ENCODE data around the gene CADPS2. TPM values are rescaled to one million over a fixed set of nuclear protein-coding genes. Genes with fewer than 3 reads are reported as not detected.
"Not testable (repeated sequence)": the region's sequence is repeated elsewhere in the genome, so short reads cannot be mapped to it uniquely, and the experiment has no call there.

CADPS2 gene
- polyA plus RNA-seq, 1 donor, result 15.1 TPM

GRCh38 chr7:122850528-122850927, 35.7 kb downstream of the CADPS2 start:
- no peaks in the 10 kb centered on the region for H3K9me3 ChIP-seq (ENCODE audit: control insufficient read depth, low read depth, low read length)
- H3K4me3 ChIP-seq (ENCODE audit: low read length), result no peak overlapping the region
- no peaks in the 10 kb centered on the region for H3K27me3 ChIP-seq (ENCODE audit: control insufficient read depth, insufficient read depth, low read length)
- H3K27ac ChIP-seq (ENCODE audit: low read length), result no peak overlapping the region
- no peaks in the 10 kb centered on the region for H3K4me1 ChIP-seq (ENCODE audit: control insufficient read depth, insufficient read depth, low read length)
- H3K36me3 ChIP-seq (ENCODE audit: control insufficient read depth, insufficient read depth, low read length), result no peaks in the 10 kb centered on the region
- no peak for DNase-seq

GRCh38 chr7:122849957-122850328, 36.3 kb downstream of the CADPS2 start:
- Histone ChIP-seq H3K27me3 (ENCODE audit: control insufficient read depth, insufficient read depth, low read length) (no peaks in the 10 kb centered on the region), H3K4me1 (ENCODE audit: control insufficient read depth, insufficient read depth, low read length) (no peaks in the 10 kb centered on the region), H3K36me3 (ENCODE audit: control insufficient read depth, insufficient read depth, low read length) (no peaks in the 10 kb centered on the region), H3K4me3 (ENCODE audit: low read length) (no peak overlapping the region), H3K9me3 (ENCODE audit: control insufficient read depth, low read depth, low read length) (no peaks in the 10 kb centered on the region), H3K27ac (ENCODE audit: low read length) (no peak overlapping the region)
- WGBS (ENCODE audit: insufficient coverage, low lambda C conversion rate), result no CpG with 5 or more reads among the region's 3 CpGs
- DNase-seq, result no peak

- no peaks in the 10 kb centered on the region for H3K4me1 ChIP-seq (ENCODE audit: control insufficient read depth, insufficient read depth, low read length)
- no peak for DNase-seq
- no peak overlapping the region for H3K4me3 ChIP-seq (ENCODE audit: low read length)
- H3K9me3 ChIP-seq (ENCODE audit: control insufficient read depth, low read depth, low read length), result no peaks in the 10 kb centered on the region
- no CpG with 5 or more reads among the region's 4 CpGs for WGBS (ENCODE audit: insufficient coverage, low lambda C conversion rate)
- H3K27ac ChIP-seq (ENCODE audit: low read length), result no peak overlapping the region
- no peaks in the 10 kb centered on the region for H3K27me3 ChIP-seq (ENCODE audit: control insufficient read depth, insufficient read depth, low read length)
- H3K36me3 ChIP-seq (ENCODE audit: control insufficient read depth, insufficient read depth, low read length), result no peaks in the 10 kb centered on the region
These were observed 36.8 kb downstream of the CADPS2 start for GRCh38 chr7:122849322-122849956.

- Histone ChIP-seq H3K27ac (ENCODE audit: low read length) (no peak overlapping the region), H3K36me3 (ENCODE audit: control insufficient read depth, insufficient read depth, low read length) (no peaks in the 10 kb centered on the region), H3K9me3 (ENCODE audit: control insufficient read depth, low read depth, low read length) (no peaks in the 10 kb centered on the region), H3K4me1 (ENCODE audit: control insufficient read depth, insufficient read depth, low read length) (no peaks in the 10 kb centered on the region), H3K27me3 (ENCODE audit: control insufficient read depth, insufficient read depth, low read length) (no peaks in the 10 kb centered on the region), H3K4me3 (ENCODE audit: low read length) (no peak overlapping the region)
- DNase-seq, result no peak
- WGBS (ENCODE audit: insufficient coverage, low lambda C conversion rate), result 50% methylated on average over 1 of the region's 3 CpGs
These were observed 38.3 kb downstream of the CADPS2 start for GRCh38 chr7:122847871-122848473.

GRCh38 chr7:122846591-122846990, 39.7 kb downstream of the CADPS2 start:
- WGBS (ENCODE audit: insufficient coverage, low lambda C conversion rate), result 75% methylated on average over 1 of the region's 2 CpGs
- H3K36me3 ChIP-seq (ENCODE audit: control insufficient read depth, insufficient read depth, low read length), result no peaks in the 10 kb centered on the region
- H3K9me3 ChIP-seq (ENCODE audit: control insufficient read depth, low read depth, low read length), result no peaks in the 10 kb centered on the region
- H3K27me3 ChIP-seq (ENCODE audit: control insufficient read depth, insufficient read depth, low read length), result no peaks in the 10 kb centered on the region
- H3K4me1 ChIP-seq (ENCODE audit: control insufficient read depth, insufficient read depth, low read length), result no peaks in the 10 kb centered on the region
- no peak overlapping the region for H3K27ac ChIP-seq (ENCODE audit: low read length)
- H3K4me3 ChIP-seq (ENCODE audit: low read length), result no peak overlapping the region
- DNase-seq, result no peak

- Histone ChIP-seq H3K9me3 (ENCODE audit: control insufficient read depth, low read depth, low read length) (no peaks in the 10 kb centered on the region), H3K4me3 (ENCODE audit: low read length) (no peak overlapping the region), H3K36me3 (ENCODE audit: control insufficient read depth, insufficient read depth, low read length) (no peaks in the 10 kb centered on the region), H3K27me3 (ENCODE audit: control insufficient read depth, insufficient read depth, low read length) (no peaks in the 10 kb centered on the region), H3K27ac (ENCODE audit: low read length) (no peak overlapping the region), H3K4me1 (ENCODE audit: control insufficient read depth, insufficient read depth, low read length) (no peaks in the 10 kb centered on the region)
- no CpG with 5 or more reads among the region's 3 CpGs for WGBS (ENCODE audit: insufficient coverage, low lambda C conversion rate)
- DNase-seq, result no peak
These were observed 41.0 kb downstream of the CADPS2 start for GRCh38 chr7:122845286-122845685.

GRCh38 chr7:122844191-122844988, 41.9 kb downstream of the CADPS2 start:
- H3K4me1 ChIP-seq (ENCODE audit: control insufficient read depth, insufficient read depth, low read length), result no peaks in the 10 kb centered on the region
- no peaks in the 10 kb centered on the region for H3K9me3 ChIP-seq (ENCODE audit: control insufficient read depth, low read depth, low read length)
- DNase-seq, result no peak
- H3K36me3 ChIP-seq (ENCODE audit: control insufficient read depth, insufficient read depth, low read length), result no peaks in the 10 kb centered on the region
- H3K4me3 ChIP-seq (ENCODE audit: low read length), result no peak overlapping the region
- no peaks in the 10 kb centered on the region for H3K27me3 ChIP-seq (ENCODE audit: control insufficient read depth, insufficient read depth, low read length)
- no peak overlapping the region for H3K27ac ChIP-seq (ENCODE audit: low read length)
- 86% methylated on average over 3 of the region's 3 CpGs for WGBS (ENCODE audit: insufficient coverage, low lambda C conversion rate)

- DNase-seq, result no peak
- H3K4me3 ChIP-seq (ENCODE audit: low read length), result no peak overlapping the region
- no peaks in the 10 kb centered on the region for H3K9me3 ChIP-seq (ENCODE audit: control insufficient read depth, low read depth, low read length)
- 100% methylated on average over 1 of the region's 1 CpG for WGBS (ENCODE audit: insufficient coverage, low lambda C conversion rate)
- H3K36me3 ChIP-seq (ENCODE audit: control insufficient read depth, insufficient read depth, low read length), result no peaks in the 10 kb centered on the region
- no peaks in the 10 kb centered on the region for H3K4me1 ChIP-seq (ENCODE audit: control insufficient read depth, insufficient read depth, low read length)
- no peak overlapping the region for H3K27ac ChIP-seq (ENCODE audit: low read length)
- H3K27me3 ChIP-seq (ENCODE audit: control insufficient read depth, insufficient read depth, low read length), result no peaks in the 10 kb centered on the region
These were observed 43.3 kb downstream of the CADPS2 start for GRCh38 chr7:122842971-122843370.

GRCh38 chr7:122836286-122836685, 50.0 kb downstream of the CADPS2 start:
- WGBS (ENCODE audit: insufficient coverage, low lambda C conversion rate), result no CpG with 5 or more reads among the region's 2 CpGs

GRCh38 chr7:122834571-122834942, 51.7 kb downstream of the CADPS2 start:
- not testable (repeated sequence) for H3K4me3 ChIP-seq (ENCODE audit: low read length); DNase-seq; H3K27me3 ChIP-seq (ENCODE audit: control insufficient read depth, insufficient read depth, low read length); H3K36me3 ChIP-seq (ENCODE audit: control insufficient read depth, insufficient read depth, low read length); H3K27ac ChIP-seq (ENCODE audit: low read length); H3K4me1 ChIP-seq (ENCODE audit: control insufficient read depth, insufficient read depth, low read length); H3K9me3 ChIP-seq (ENCODE audit: control insufficient read depth, low read depth, low read length)
- WGBS (ENCODE audit: insufficient coverage, low lambda C conversion rate), result no CpG with 5 or more reads among the region's 9 CpGs

More at GRCh38 chr7:122836286-122836685, 50.0 kb downstream of the CADPS2 start:
- not testable (repeated sequence) for H3K36me3 ChIP-seq (ENCODE audit: control insufficient read depth, insufficient read depth, low read length); H3K4me3 ChIP-seq (ENCODE audit: low read length); H3K9me3 ChIP-seq (ENCODE audit: control insufficient read depth, low read depth, low read length); DNase-seq; H3K4me1 ChIP-seq (ENCODE audit: control insufficient read depth, insufficient read depth, low read length); H3K27ac ChIP-seq (ENCODE audit: low read length); H3K27me3 ChIP-seq (ENCODE audit: control insufficient read depth, insufficient read depth, low read length)

All from large intestine (tissue), 3 donors.